GM21515 (cell line): ENCODE results near the gene H6PD.

Experiments
- ATAC-seq: cut with Tn5 transposase; IDR thresholded peaks from one replicate; pipeline ENCODE4 v1.9.1; 2021; ENCODE audit not compliant: unreplicated experiment

Gene H6PD

GRCh38 chr1:9234223-9235095, at the start of gene H6PD:
Gene H6PD, plus strand, starts transcription at chr1:9234774. Its CDS starts 10,161 bp downstream, at chr1:9244935.
- peak; percentile 65 for ATAC-seq

- ATAC-seq, result no peak
Measured at GRCh38 chr1:9186082-9186859, 48.3 kb upstream of the H6PD start.

- ATAC-seq, result no peak
Measured at GRCh38 chr1:9187004-9187403, 47.6 kb upstream of the H6PD start.

GRCh38 chr1:9190234-9190633, 44.3 kb upstream of the H6PD start:
- ATAC-seq, result no peak

- ATAC-seq, result no peak
Measured at GRCh38 chr1:9191231-9191630, 43.3 kb upstream of the H6PD start.

GRCh38 chr1:9192578-9193232, 41.9 kb upstream of the H6PD start:
- ATAC-seq, result no peak

GRCh38 chr1:9193233-9193625, 41.3 kb upstream of the H6PD start:
- ATAC-seq, result no peak

GRCh38 chr1:9194024-9194423, 40.5 kb upstream of the H6PD start:
- ATAC-seq, result no peak

- ATAC-seq, result no peak
Measured at GRCh38 chr1:9195651-9196050, 38.9 kb upstream of the H6PD start.

- ATAC-seq, result no peak
Measured at GRCh38 chr1:9196129-9197040, 38.2 kb upstream of the H6PD start.

- no peak for ATAC-seq
Measured at GRCh38 chr1:9197186-9198099, 37.1 kb upstream of the H6PD start.

GRCh38 chr1:9198538-9199361, 35.8 kb upstream of the H6PD start:
- ATAC-seq, result no peak

GRCh38 chr1:9200441-9200840, 34.1 kb upstream of the H6PD start:
- ATAC-seq, result no peak

- no peak for ATAC-seq
Measured at GRCh38 chr1:9201401-9202239, 33.0 kb upstream of the H6PD start.

GRCh38 chr1:9202240-9202870, 32.2 kb upstream of the H6PD start:
- no peak for ATAC-seq

GRCh38 chr1:9203511-9203982, 31.0 kb upstream of the H6PD start:
- ATAC-seq, result no peak

- no peak for ATAC-seq
Measured at GRCh38 chr1:9204156-9204720, 30.3 kb upstream of the H6PD start.
